ENCODE measurements around the gene MC5R.

MC5R gene

GRCh38 chr18:13809531-13810255, 14.3 kb upstream of the MC5R start:
- H3K4me3 ChIP-seq (IDR thresholded peaks at IDR 0.05; ENCODE audit: insufficient read depth, low read depth, low read length): no peak overlapping the region
- H4K20me1 ChIP-seq (ENCODE audit: insufficient read depth): no peaks in the 10 kb centered on the region
- TF ChIP-seq CTCF (conservative IDR thresholded peaks at IDR 0.05; ENCODE audit: low read depth, low read length): no peak
- H3K36me3 ChIP-seq (ENCODE audit: insufficient read depth): no peaks in the 10 kb centered on the region
- H3K4me1 ChIP-seq (ENCODE audit: low read depth, poor library complexity, severe bottlenecking): no peaks in the 10 kb centered on the region
- no peak overlapping the region for H3K9ac ChIP-seq
- H2AFZ ChIP-seq (ENCODE audit: low read depth): no peak overlapping the region
- H3K27me3 ChIP-seq (ENCODE audit: insufficient read depth, low read depth): no peaks in the 10 kb centered on the region
- H3K79me2 ChIP-seq (ENCODE audit: insufficient read depth, low read depth): no peaks in the 10 kb centered on the region
- H3K4me2 ChIP-seq: no peak overlapping the region
- no peak overlapping the region for H3K27ac ChIP-seq

DNA sequence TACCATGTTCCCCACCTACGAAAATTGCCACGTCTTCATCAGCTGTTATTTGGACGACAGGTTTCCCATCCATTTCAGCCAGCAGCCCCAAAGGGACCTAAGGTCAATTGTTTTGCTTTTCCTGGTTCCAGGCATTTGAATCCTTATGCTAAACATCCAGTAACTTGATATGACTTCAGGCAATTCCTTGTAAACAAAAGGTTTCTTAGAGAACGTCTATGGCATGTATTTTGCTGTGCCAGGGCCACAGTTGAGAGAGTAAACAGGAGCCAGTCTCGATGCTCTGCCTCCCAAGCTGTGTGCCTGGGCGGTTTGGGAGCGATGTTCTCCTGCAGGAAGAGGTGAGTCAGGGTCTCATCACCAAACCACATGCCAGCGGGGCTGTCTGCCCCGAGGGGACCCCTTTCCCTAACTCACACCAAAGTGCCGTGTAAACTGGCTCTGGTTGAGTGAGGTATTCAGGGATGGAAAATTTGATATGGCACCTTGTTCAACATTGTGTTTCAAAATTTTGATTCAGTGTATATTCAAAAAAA, 12.9 kb upstream of the MC5R start:
- H3K27ac ChIP-seq: no peak overlapping the region
- no peaks in the 10 kb centered on the region for H3K79me2 ChIP-seq (ENCODE audit: insufficient read depth, low read depth)
- H3K4me1 ChIP-seq (ENCODE audit: low read depth, poor library complexity, severe bottlenecking): no peaks in the 10 kb centered on the region
- no peak overlapping the region for H2AFZ ChIP-seq (ENCODE audit: low read depth)
- TF ChIP-seq CTCF (conservative IDR thresholded peaks at IDR 0.05; ENCODE audit: low read depth, low read length): no peak
- no peak overlapping the region for H3K9ac ChIP-seq
- no peaks in the 10 kb centered on the region for H3K27me3 ChIP-seq (ENCODE audit: insufficient read depth, low read depth)
- no peaks in the 10 kb centered on the region for H3K36me3 ChIP-seq (ENCODE audit: insufficient read depth)
- H3K4me3 ChIP-seq (IDR thresholded peaks at IDR 0.05; ENCODE audit: insufficient read depth, low read depth, low read length): no peak overlapping the region
- H4K20me1 ChIP-seq (ENCODE audit: insufficient read depth): no peaks in the 10 kb centered on the region
- no peak overlapping the region for H3K4me2 ChIP-seq

DNA sequence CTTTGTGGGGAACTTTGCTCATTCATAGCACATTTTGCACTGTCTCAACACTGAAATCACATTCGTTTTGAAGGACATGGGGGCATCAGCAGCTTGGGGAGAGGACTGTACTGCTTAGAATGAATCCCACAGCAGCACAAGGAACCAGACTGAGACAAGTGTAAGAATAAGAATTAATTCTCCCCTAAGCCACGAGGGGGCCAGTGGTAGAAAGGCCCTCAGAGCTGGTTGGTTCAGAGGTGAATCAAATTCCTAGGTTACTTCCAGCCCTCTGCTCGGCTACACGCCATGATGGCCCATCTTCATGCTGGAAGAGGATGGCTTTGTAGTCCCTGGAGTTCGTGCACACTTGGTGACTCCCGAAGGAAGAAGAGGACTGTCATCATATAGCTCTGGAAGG, 12.0 kb upstream of the MC5R start:
- Histone ChIP-seq H4K20me1 (ENCODE audit: insufficient read depth) (no peaks in the 10 kb centered on the region), H3K4me1 (ENCODE audit: low read depth, poor library complexity, severe bottlenecking) (no peaks in the 10 kb centered on the region), H3K4me2 (no peak overlapping the region), H3K79me2 (ENCODE audit: insufficient read depth, low read depth) (no peaks in the 10 kb centered on the region), H3K4me3 (IDR thresholded peaks at IDR 0.05; ENCODE audit: insufficient read depth, low read depth, low read length) (no peak overlapping the region), H2AFZ (ENCODE audit: low read depth) (no peak overlapping the region), H3K36me3 (ENCODE audit: insufficient read depth) (no peaks in the 10 kb centered on the region), H3K27me3 (ENCODE audit: insufficient read depth, low read depth) (no peaks in the 10 kb centered on the region), H3K9ac (no peak overlapping the region), H3K27ac (no peak overlapping the region)
- peak; percentile 42 for TF ChIP-seq CTCF (conservative IDR thresholded peaks at IDR 0.05; ENCODE audit: low read depth, low read length)

GRCh38 chr18:13813271-13813849, 10.6 kb upstream of the MC5R start:
- Histone ChIP-seq H3K36me3 (ENCODE audit: insufficient read depth) (no peaks in the 10 kb centered on the region), H2AFZ (ENCODE audit: low read depth) (no peak overlapping the region), H4K20me1 (ENCODE audit: insufficient read depth) (no peaks in the 10 kb centered on the region), H3K4me2 (no peak overlapping the region), H3K4me1 (ENCODE audit: low read depth, poor library complexity, severe bottlenecking) (no peaks in the 10 kb centered on the region), H3K27ac (no peak overlapping the region), H3K79me2 (ENCODE audit: insufficient read depth, low read depth) (no peaks in the 10 kb centered on the region), H3K27me3 (ENCODE audit: insufficient read depth, low read depth) (no peaks in the 10 kb centered on the region), H3K4me3 (IDR thresholded peaks at IDR 0.05; ENCODE audit: insufficient read depth, low read depth, low read length) (no peak overlapping the region), H3K9ac (no peak overlapping the region)
- peak; percentile 88 for TF ChIP-seq CTCF (conservative IDR thresholded peaks at IDR 0.05; ENCODE audit: low read depth, low read length)

Data from KMS-11 (cell line).